ENCODE measurements around the gene PBX2.

DNA sequence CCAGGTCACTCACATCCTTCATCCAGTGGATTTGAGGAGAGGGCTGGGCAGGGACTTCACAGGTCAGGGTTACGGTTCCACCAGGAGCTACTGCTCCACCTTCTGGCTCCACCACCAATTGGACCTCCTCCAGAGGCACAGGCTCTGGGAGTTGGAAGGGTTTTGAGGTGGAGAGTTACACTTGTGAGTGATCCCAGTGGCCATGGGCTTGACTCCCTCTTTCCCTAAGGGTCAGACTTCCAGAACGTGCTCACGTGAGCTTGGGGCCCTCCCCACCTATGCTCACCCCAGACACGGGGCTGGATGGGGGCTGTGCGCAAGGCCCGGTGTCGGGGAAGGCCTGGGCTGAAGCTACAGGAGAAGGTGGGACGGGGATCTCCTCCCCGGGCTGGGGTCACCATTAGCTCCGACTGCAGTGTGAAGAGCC lies 7.4 kb downstream of the PBX2 start:
- no peak for TF ChIP-seq ZNF274 (IDR thresholded peaks at IDR 0.05; ENCODE audit: low read depth, low read length)
- TF ChIP-seq YY1 (IDR thresholded peaks at IDR 0.05; ENCODE audit: insufficient read depth, insufficient read length), result no peak
